DOHH2 (cell line): ENCODE data around the gene TOMM6.

Experiments
- H3F3A ChIP-seq: fragments of 200-600 bp; sonication (generic), shearing (Covaris generic); 2 replicates; pipeline ENCODE4 v1.6.0; 2016; ENCODE audit warnings: antibody characterized with exemption, mild to moderate bottlenecking; ENCODE audit not compliant: control insufficient read depth, insufficient read depth
- H3K27ac ChIP-seq: fragments of 200-600 bp; sonication (generic); 2 replicates; pipeline ENCODE4 v1.5.1; 2014; ENCODE audit warnings: low read depth, mild to moderate bottlenecking, low read length, moderate library complexity
- H3K27me3 ChIP-seq: fragments of 200-600 bp; sonication (generic); 2 replicates; pipeline ENCODE4 v1.6.1; 2014; ENCODE audit warnings: mild to moderate bottlenecking, low read length, mixed read lengths; ENCODE audit not compliant: control insufficient read depth
- H3K36me3 ChIP-seq: fragments of 200-600 bp; sonication (generic); 2 replicates; pipeline ENCODE4 v1.6.1; 2014; ENCODE audit warnings: mild to moderate bottlenecking, low read length, moderate library complexity, mixed read lengths; ENCODE audit not compliant: control insufficient read depth
- H3K4me1 ChIP-seq: fragments of 200-600 bp; sonication (generic); 2 replicates; pipeline ENCODE4 v1.6.1; 2014; ENCODE audit warnings: mild to moderate bottlenecking, low read length, mixed read lengths; ENCODE audit not compliant: control insufficient read depth
- H3K4me2 ChIP-seq: fragments of 200-600 bp; sonication (generic); 2 replicates; pipeline ENCODE4 v1.6.0; 2014; ENCODE audit warnings: mild to moderate bottlenecking, low read length, moderate library complexity
- H3K4me3 ChIP-seq: fragments of 200-600 bp; sonication (generic); 2 replicates; pipeline ENCODE4 v1.5.1; 2014; ENCODE audit warnings: mild to moderate bottlenecking, low read length, mixed read lengths
- H3K79me2 ChIP-seq: fragments of 200-600 bp; sonication (generic); 2 replicates; pipeline ENCODE4 v1.6.1; 2014; ENCODE audit warnings: mild to moderate bottlenecking, low read length, mixed read lengths; ENCODE audit not compliant: control insufficient read depth
- H3K9me2 ChIP-seq: fragments of 200-600 bp; sonication (generic); replicated peaks from 2 replicates; pipeline ENCODE4 v1.6.1; 2014; ENCODE audit warnings: mild to moderate bottlenecking, low read length, mixed read lengths; ENCODE audit not compliant: control insufficient read depth
- H3K9me3 ChIP-seq: fragments of 200-600 bp; sonication (generic); 2 replicates; pipeline ENCODE4 v1.6.1; 2014; ENCODE audit warnings: antibody characterized with exemption, low read length, mixed read lengths; ENCODE audit not compliant: control insufficient read depth, insufficient read depth
- H4K20me1 ChIP-seq: fragments of 200-600 bp; sonication (generic); 2 replicates; pipeline ENCODE4 v1.6.0; 2014; ENCODE audit warnings: low read depth, mild to moderate bottlenecking, antibody characterized with exemption, low read length, moderate library complexity; ENCODE audit not compliant: control insufficient read depth, insufficient read depth
- CTCF ChIP-seq: fragments of 200-600 bp; sonication (generic); IDR thresholded peaks from one replicate; pipeline ENCODE4 v1.5.1; 2014; ENCODE audit warnings: antibody characterized with exemption, mild to moderate bottlenecking, low read depth, low read length; ENCODE audit not compliant: poor library complexity, severe bottlenecking
- EZH2phosphoT487 ChIP-seq: fragments of 200-600 bp; sonication (generic); IDR thresholded peaks from 2 replicates; pipeline ENCODE4 v1.6.1; 2017; ENCODE audit warnings: borderline replicate concordance, mild to moderate bottlenecking, antibody characterized with exemption, low read length, moderate library complexity, mixed read lengths

TOMM6 gene

GRCh38 chr6:41767112-41767833 is 20.2 kb upstream of the TOMM6 start:
- Histone ChIP-seq H3K79me2 (no peaks in the 10 kb centered on the region), H3F3A (no peaks in the 10 kb centered on the region), H3K4me2 (no peak overlapping the region), H3K27me3 (no peaks in the 10 kb centered on the region), H3K4me3 (no peak overlapping the region), H4K20me1 (no peaks in the 10 kb centered on the region), H3K9me3 (no peaks in the 10 kb centered on the region), H3K27ac (no peak overlapping the region), H3K9me2 (no peaks in the 10 kb centered on the region), H3K4me1 (peaks cover 5% of the 10 kb centered on the region; the same call in 1 of the 2 replicates), H3K36me3 (peaks cover 9% of the 10 kb centered on the region)
- TF ChIP-seq EZH2phosphoT487 (no peak), CTCF (no peak)

DNA sequence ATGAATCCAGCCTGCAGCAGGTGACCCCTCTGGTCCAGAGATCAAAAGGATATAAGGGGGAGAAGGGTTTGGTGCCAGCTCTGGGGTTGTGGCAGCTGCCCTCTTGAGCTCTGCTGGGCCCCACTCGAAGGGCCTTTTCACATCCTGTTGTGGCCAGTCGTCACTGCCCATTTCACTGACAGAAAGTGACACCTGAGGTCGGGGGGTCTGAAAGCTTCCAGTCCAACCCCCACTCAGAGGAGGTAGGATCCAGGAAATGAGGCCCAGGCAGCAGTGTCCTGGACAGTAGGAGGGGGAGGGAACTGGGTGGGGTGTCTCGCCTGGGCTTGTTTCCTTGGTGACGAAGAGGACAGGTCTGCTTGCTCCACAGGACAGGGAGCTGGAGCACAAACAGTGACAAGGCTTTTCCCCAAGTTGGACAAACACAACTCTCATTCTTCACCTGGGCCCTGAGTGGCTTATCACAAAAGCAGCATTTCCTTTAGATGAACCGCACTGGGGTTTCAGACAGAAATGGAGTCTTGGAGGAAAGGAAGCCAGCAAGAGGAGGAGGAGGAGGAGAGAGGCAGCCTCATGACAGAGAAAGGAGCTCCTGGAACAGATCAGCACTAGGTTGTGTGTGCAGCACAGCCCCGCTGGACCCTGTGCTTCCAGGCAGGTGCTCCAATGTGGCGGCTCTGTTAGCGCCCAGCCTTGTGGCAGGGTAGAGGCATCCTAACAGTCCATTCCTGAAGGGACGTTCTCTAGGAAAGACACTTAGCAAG is 18.8 kb upstream of the TOMM6 start:
- Histone ChIP-seq H3K79me2 (no peaks in the 10 kb centered on the region), H3K27me3 (no peaks in the 10 kb centered on the region), H3K9me2 (no peaks in the 10 kb centered on the region), H3K4me1 (peaks cover under 1% of the 10 kb centered on the region; the same call in 1 of the 2 replicates), H3K36me3 (peaks cover 14% of the 10 kb centered on the region), H3K27ac (no peak overlapping the region), H3F3A (no peaks in the 10 kb centered on the region), H3K4me3 (no peak overlapping the region), H3K4me2 (no peak overlapping the region), H3K9me3 (no peaks in the 10 kb centered on the region), H4K20me1 (no peaks in the 10 kb centered on the region)
- TF ChIP-seq CTCF (no peak), EZH2phosphoT487 (no peak)

DNA sequence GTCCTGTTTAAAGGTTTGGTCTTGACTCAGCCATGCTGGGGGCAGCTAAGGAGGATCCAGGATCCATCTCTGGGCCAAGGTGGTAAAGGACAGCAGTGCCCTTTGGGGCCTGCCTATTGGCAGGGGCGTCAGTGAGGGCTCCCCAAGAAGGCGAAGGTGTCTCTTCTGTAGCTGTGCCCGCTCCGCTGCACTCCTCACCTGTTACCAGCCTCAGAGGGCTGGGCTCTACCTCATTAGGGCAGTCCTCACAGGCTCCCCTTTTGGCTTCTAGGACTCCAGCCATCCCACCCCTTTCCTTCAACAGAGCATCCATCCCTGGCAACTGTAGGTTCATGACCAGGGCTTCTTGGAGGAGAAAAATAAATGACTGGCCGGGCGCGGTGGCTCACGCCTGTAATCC is 18.1 kb upstream of the TOMM6 start:
- Histone ChIP-seq H3K27ac (no peak overlapping the region), H3K79me2 (no peaks in the 10 kb centered on the region), H3K4me1 (no peaks in the 10 kb centered on the region), H3F3A (no peaks in the 10 kb centered on the region), H3K36me3 (peaks cover 14% of the 10 kb centered on the region), H3K9me3 (no peaks in the 10 kb centered on the region), H4K20me1 (no peaks in the 10 kb centered on the region), H3K4me2 (no peak overlapping the region), H3K27me3 (no peaks in the 10 kb centered on the region), H3K9me2 (no peaks in the 10 kb centered on the region), H3K4me3 (no peak overlapping the region)
- no peak for TF ChIP-seq CTCF
- TF ChIP-seq EZH2phosphoT487 = no peak
